T-cell (primary cell): ENCODE data around the gene SCN5A. TPM values are rescaled to one million over a fixed set of nuclear protein-coding genes. Genes with fewer than 3 reads are reported as not detected.

Experiments used
- ATAC-seq, 4 experiments: fragments of 200-7000 bp in 3 of 4; fragments of 150-1000 bp in 1 of 4; cut with Tn5 transposase; replicated peaks in 1 of 4; 1 replicate in 3 of 4; 2 replicates in 1 of 4; pipeline ENCODE4 v1.10.0; 2021; ENCODE audit warnings: moderate library complexity in 3 of 4, mild to moderate bottlenecking in 2 of 4, moderate number of reproducible peaks in 1 of 4
- CTCF ChIA-PET, 2 donors: fragments of 300-600 bp; sonication (Branson Sonifier 250); formaldehyde crosslinking; loops; one replicate each; lab custom pipeline; 2022; ENCODE audit warnings: antibody characterized with exemption in 2 of 2; lab: Charles Lee
- POLR2A ChIA-PET, 2 donors: fragments of 300-600 bp; sonication (Branson Sonifier 250); formaldehyde crosslinking; loops; one replicate each; lab custom pipeline; 2022; ENCODE audit warnings: antibody characterized with exemption in 2 of 2; lab: Charles Lee
- DNase-seq, 35 experiments: peaks; one replicate each; pipeline versions ENCODE4 v3.0.0 to v3.0.0-alpha.2; 2013 to 2023
- H3K27ac ChIP-seq: one replicate; pipeline ENCODE4 v1.5.1; 2013; ENCODE audit warnings: low read length
- H3K27me3 ChIP-seq, 2 experiments: replicated peaks in 1 of 2; 1 replicate in 1 of 2; 2 replicates in 1 of 2; pipeline versions ENCODE4 v1.6.1 to v1.7.0; 2013; ENCODE audit warnings: low read length in 1 of 2, mixed read lengths in 1 of 2; ENCODE audit not compliant: control insufficient read depth in 2 of 2, insufficient read depth in 2 of 2; ENCODE audit errors: extremely low read depth in 1 of 2
- H3K36me3 ChIP-seq, 2 donors: 1 replicate in 1 of 2; 2 replicates in 1 of 2; pipeline versions ENCODE4 v1.6.1 to v1.7.0; 2013; ENCODE audit warnings: low read length in 1 of 2; ENCODE audit not compliant: control insufficient read depth in 2 of 2, insufficient read depth in 1 of 2; ENCODE audit errors: extremely low read depth in 1 of 2
- H3K4me1 ChIP-seq, 2 experiments: 1 replicate in 1 of 2; 2 replicates in 1 of 2; pipeline versions ENCODE4 v1.6.1 to v1.7.0; 2013; ENCODE audit warnings: low read length in 2 of 2, mixed read lengths in 1 of 2; ENCODE audit not compliant: insufficient read depth in 2 of 2, control insufficient read depth in 1 of 2; ENCODE audit errors: extremely low read depth in 1 of 2
- H3K4me3 ChIP-seq, 2 donors: 1 replicate in 1 of 2; 2 replicates in 1 of 2; pipeline versions ENCODE4 v1.5.1 to v1.7.0; 2013; ENCODE audit warnings: mild to moderate bottlenecking in 2 of 2, low read length in 1 of 2, moderate library complexity in 1 of 2; ENCODE audit not compliant: control insufficient read depth in 1 of 2; ENCODE audit errors: extremely low read depth in 1 of 2
- H3K9me3 ChIP-seq: 2 replicates; pipeline ENCODE4 v1.7.0; 2013
- H3K27ac Mint-ChIP-seq, 2 donors: one replicate each; pipeline ENCODE4 v1.8.0; 2020 to 2021; ENCODE audit warnings: mild to moderate bottlenecking in 2 of 2, mixed read lengths in 2 of 2
- H3K27me3 Mint-ChIP-seq, 2 donors: one replicate each; pipeline ENCODE4 v1.8.0; 2021 to 2022; ENCODE audit warnings: mixed read lengths in 2 of 2
- H3K36me3 Mint-ChIP-seq: one replicate; pipeline ENCODE4 v1.8.0; 2021; ENCODE audit warnings: mixed read lengths
- H3K4me1 Mint-ChIP-seq, 3 donors: one replicate each; pipeline ENCODE4 v1.8.0; 2020 to 2022; ENCODE audit warnings: mixed read lengths in 3 of 3, mild to moderate bottlenecking in 1 of 3
- H3K4me3 Mint-ChIP-seq, 3 donors: one replicate each; pipeline ENCODE4 v1.8.0; 2020 to 2022; ENCODE audit warnings: mild to moderate bottlenecking in 3 of 3, mixed read lengths in 3 of 3, moderate library complexity in 3 of 3
- H3K9me3 Mint-ChIP-seq, 3 donors: one replicate each; pipeline ENCODE4 v1.8.0; 2020 to 2022; ENCODE audit warnings: mixed read lengths in 3 of 3
- WGBS: methylation state at CpG from one replicate; pipeline ENCODE4 v1.1.5; 2013; ENCODE audit warnings: missing lambda C conversion rate; ENCODE audit not compliant: insufficient coverage; 5-methylcytosine and 5-hydroxymethylcytosine counted together
- total RNA-seq, 35 experiments: library from RNA in 6 of 35; stranded (reverse) in 6 of 35; fragments of 120-200 nt in 1 of 35; gene quantifications; one replicate each; pipeline versions ENCODE4 v1.2.1 to v1.2.4 and lab custom pipeline; 2013 to 2026

SCN5A gene
- total RNA-seq, 5 donors from 2014 or later (not counting 1 experiment from before 2014, with no cell fraction given): 0.12 to 0.47 (median 0.23) TPM; not detected in 2

GRCh38 chr3:38613426-38613825 lies 36.1 kb downstream of the SCN5A start:
- Mint-ChIP-seq H3K4me1 (no peaks in the 10 kb centered on the region), H3K4me3 (no peak overlapping the region), H3K9me3 (no peaks in the 10 kb centered on the region), H3K27me3 (peaks cover 0 to 2% of the 10 kb centered on the region in 2 donors), H3K27ac (no peak overlapping the region), H3K36me3 (no peaks in the 10 kb centered on the region)
- Histone ChIP-seq H3K9me3 (no peaks in the 10 kb centered on the region), H3K4me3 (no peak overlapping the region), H3K36me3 (no peaks in the 10 kb centered on the region), H3K27me3 (peaks cover 0 to 14% of the 10 kb centered on the region in 2 experiments), H3K4me1 (no peaks in the 10 kb centered on the region), H3K27ac (no peak overlapping the region)
- DNase-seq (no peak), ATAC-seq (no peak)
- 65% methylated on average over 2 of the region's 5 CpGs for WGBS
- POLR2A ChIA-PET: no interaction called here
- CTCF ChIA-PET: no interaction called here

GRCh38 chr3:38611866-38612265 lies 37.6 kb downstream of the SCN5A start:
- no peak for DNase-seq
- H3K36me3 Mint-ChIP-seq: no peaks in the 10 kb centered on the region
- Histone ChIP-seq H3K36me3 (no peaks in the 10 kb centered on the region), H3K27ac (no peak overlapping the region), H3K4me3 (no peak overlapping the region), H3K9me3 (no peaks in the 10 kb centered on the region), H3K4me1 (no peaks in the 10 kb centered on the region), H3K27me3 (peaks cover 0 to 22% of the 10 kb centered on the region in 2 experiments)
- ChIA-PET POLR2A (no interaction called here), CTCF (no interaction called here)
- peaks cover 0 to 2% of the 10 kb centered on the region in 2 donors for H3K27me3 Mint-ChIP-seq
- H3K4me3 Mint-ChIP-seq: no peak overlapping the region
- no peaks in the 10 kb centered on the region for H3K9me3 Mint-ChIP-seq
- no peak overlapping the region for H3K27ac Mint-ChIP-seq
- 81% methylated on average over 3 of the region's 4 CpGs for WGBS
- no peaks in the 10 kb centered on the region for H3K4me1 Mint-ChIP-seq
- no peak for ATAC-seq

- WGBS: 75% methylated on average over 5 of the region's 5 CpGs
- CTCF ChIA-PET: no interaction called here
- no peak for DNase-seq
Observed at GRCh38 chr3:38610934-38611333, 38.6 kb downstream of the SCN5A start.

DNA sequence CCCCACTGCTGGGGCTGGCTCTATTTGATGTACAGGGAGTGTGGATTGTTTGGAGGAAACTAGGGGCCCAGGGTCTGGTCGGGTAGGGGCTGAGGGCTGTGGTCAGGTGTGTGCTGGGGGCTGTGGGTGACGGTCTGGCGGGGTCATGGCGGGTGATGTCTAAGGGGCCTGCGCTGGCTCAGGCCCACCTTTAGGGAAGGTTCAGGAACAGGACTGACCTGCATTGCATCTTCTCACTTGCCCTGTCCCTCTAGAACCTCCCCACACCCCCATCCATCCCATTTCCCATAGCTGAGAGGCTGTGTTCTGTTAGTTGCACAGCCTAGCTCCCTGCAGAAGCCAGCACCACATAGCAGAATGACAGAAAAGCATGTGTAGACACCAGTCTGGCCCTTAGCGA lies 39.1 kb downstream of the SCN5A start:
- no peaks in the 10 kb centered on the region for H3K4me1 Mint-ChIP-seq
- peaks cover 0 to 2% of the 10 kb centered on the region in 2 donors for H3K27me3 Mint-ChIP-seq
- CTCF ChIA-PET: no interaction called here
- WGBS: 54% methylated on average over 2 of the region's 6 CpGs
- no peaks in the 10 kb centered on the region for H3K4me1 ChIP-seq
- H3K4me3 Mint-ChIP-seq: no peak overlapping the region
- no peak overlapping the region for H3K4me3 ChIP-seq
- no peak for DNase-seq
- no peaks in the 10 kb centered on the region for H3K9me3 Mint-ChIP-seq
- no peaks in the 10 kb centered on the region for H3K9me3 ChIP-seq
- H3K36me3 ChIP-seq: no peaks in the 10 kb centered on the region
- POLR2A ChIA-PET: no interaction called here
- no peak overlapping the region for H3K27ac Mint-ChIP-seq
- H3K27me3 ChIP-seq: peaks cover 0 to 19% of the 10 kb centered on the region in 2 experiments
- H3K27ac ChIP-seq: no peak overlapping the region
- H3K36me3 Mint-ChIP-seq: no peaks in the 10 kb centered on the region
- no peak for ATAC-seq

More at GRCh38 chr3:38610934-38611333, 38.6 kb downstream of the SCN5A start:
- POLR2A ChIA-PET: interaction anchor here in 1 of 2 donors (0.6 kb wide), 1 partner anchor 23 kb away, joined by 3 read pairs; no protein-coding TSS in a partner anchor
- Mint-ChIP-seq H3K36me3 (no peaks in the 10 kb centered on the region), H3K4me1 (no peaks in the 10 kb centered on the region), H3K27me3 (peaks cover 0 to 2% of the 10 kb centered on the region in 2 donors), H3K27ac (no peak overlapping the region), H3K4me3 (no peak overlapping the region), H3K9me3 (no peaks in the 10 kb centered on the region)
- H3K27ac ChIP-seq: no peak overlapping the region
- H3K36me3 ChIP-seq: no peaks in the 10 kb centered on the region
- no peak overlapping the region for H3K4me3 ChIP-seq
- no peaks in the 10 kb centered on the region for H3K4me1 ChIP-seq
- no peaks in the 10 kb centered on the region for H3K9me3 ChIP-seq
- ATAC-seq: no peak
- peaks cover 0 to 22% of the 10 kb centered on the region in 2 experiments for H3K27me3 ChIP-seq

DNA sequence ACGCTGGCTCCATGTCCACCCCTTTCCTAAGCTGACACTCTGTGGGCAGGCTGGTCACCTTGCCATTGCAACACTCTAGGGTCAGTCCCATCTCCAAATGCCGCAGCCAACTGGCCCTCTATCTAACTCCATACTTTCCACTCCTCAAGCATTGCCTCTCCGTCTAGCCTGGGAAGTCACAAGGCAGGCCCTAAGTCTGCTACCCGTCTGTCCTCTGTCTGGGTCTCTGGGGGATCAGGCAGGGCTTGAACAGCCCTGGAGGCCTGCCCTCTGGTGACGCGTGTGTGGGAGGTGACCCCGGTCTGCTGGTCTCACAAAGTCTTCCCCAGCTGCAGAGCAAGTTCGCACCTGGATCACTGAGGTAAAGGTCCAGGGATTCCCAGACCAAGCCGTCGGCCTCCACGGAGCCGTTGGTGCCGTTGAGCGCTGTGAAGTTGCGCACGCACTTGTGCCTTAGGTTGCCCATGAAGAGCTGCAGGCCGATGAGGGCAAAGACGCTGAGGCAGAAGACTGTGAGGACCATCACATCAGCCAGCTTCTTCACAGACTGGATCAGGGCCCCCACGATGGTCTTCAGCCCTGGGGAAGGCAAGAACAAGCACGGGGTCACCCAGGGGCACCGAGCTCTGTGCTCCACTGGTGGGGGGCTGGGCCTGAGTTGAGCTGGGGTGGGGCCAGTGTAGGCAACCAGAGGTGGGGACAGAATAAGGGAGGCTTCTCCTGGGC lies 39.9 kb downstream of the SCN5A start:
- Histone ChIP-seq H3K27me3 (peaks cover 0 to 19% of the 10 kb centered on the region in 2 experiments), H3K27ac (no peak overlapping the region), H3K9me3 (no peaks in the 10 kb centered on the region), H3K4me1 (no peaks in the 10 kb centered on the region), H3K4me3 (no peak overlapping the region), H3K36me3 (no peaks in the 10 kb centered on the region)
- WGBS: 88% methylated on average over 21 of the region's 21 CpGs
- no peak for DNase-seq
- no peak for ATAC-seq
- Mint-ChIP-seq H3K4me3 (no peak overlapping the region), H3K36me3 (no peaks in the 10 kb centered on the region), H3K27me3 (peaks cover 0 to 2% of the 10 kb centered on the region in 2 donors), H3K4me1 (no peaks in the 10 kb centered on the region), H3K9me3 (no peaks in the 10 kb centered on the region), H3K27ac (no peak overlapping the region)
- ChIA-PET CTCF (no interaction called here), POLR2A (no interaction called here)

DNA sequence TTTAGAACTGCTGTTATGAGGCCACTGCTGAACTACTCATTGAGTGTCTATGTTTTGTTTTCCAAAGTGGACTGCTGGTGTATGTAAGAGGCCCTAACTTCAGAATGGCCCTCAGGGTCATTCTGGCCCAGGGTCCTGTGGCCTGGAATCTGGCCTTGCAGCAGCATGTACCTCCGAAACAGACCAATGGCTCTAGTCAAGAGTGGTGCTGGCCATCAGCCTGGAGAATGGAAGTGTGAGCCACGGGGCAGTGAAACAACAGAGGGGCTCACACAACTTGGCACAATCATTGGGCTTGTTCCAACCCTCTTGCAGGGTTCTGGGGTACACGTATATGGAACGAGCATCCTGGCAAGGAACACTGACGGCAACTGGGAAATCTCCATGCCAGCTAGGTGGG lies 40.5 kb downstream of the SCN5A start:
- CTCF ChIA-PET: no interaction called here

More for the DNA sequence above, 40.5 kb downstream of the SCN5A start:
- Mint-ChIP-seq H3K4me3 (no peak overlapping the region), H3K36me3 (no peaks in the 10 kb centered on the region), H3K27ac (no peak overlapping the region), H3K27me3 (peaks cover 0 to 2% of the 10 kb centered on the region in 2 donors), H3K4me1 (no peaks in the 10 kb centered on the region), H3K9me3 (no peaks in the 10 kb centered on the region)
- 73% methylated on average over 5 of the region's 5 CpGs for WGBS
- Histone ChIP-seq H3K36me3 (no peaks in the 10 kb centered on the region), H3K27me3 (peaks cover 0 to 19% of the 10 kb centered on the region in 2 experiments), H3K4me3 (no peak overlapping the region), H3K9me3 (no peaks in the 10 kb centered on the region), H3K4me1 (no peaks in the 10 kb centered on the region), H3K27ac (no peak overlapping the region)
- ATAC-seq (no peak), DNase-seq (no peak)
- POLR2A ChIA-PET: no interaction called here
